Smooth muscle cell (in vitro differentiated cells): ENCODE results near the gene GNG4. TPM values are rescaled to one million over a fixed set of nuclear protein-coding genes. Genes with fewer than 3 reads are reported as not detected.

ENCODE experiments used
- DNase-seq: peaks from one replicate; lab custom pipeline; 2025; ENCODE audit not compliant: unreplicated experiment; lab: John Stamatoyannopoulos, UW
- H2AFZ ChIP-seq: fragments of 200-600 bp; sonication (generic); 2 replicates; pipeline ENCODE4 v1.6.0; 2016; ENCODE audit warnings: antibody characterized with exemption, low read depth, mild to moderate bottlenecking
- H3F3A ChIP-seq: fragments of 200-600 bp; sonication (generic); 2 replicates; pipeline ENCODE4 v1.6.0; 2017; ENCODE audit warnings: antibody characterized with exemption, low read depth
- H3K27ac ChIP-seq: fragments of 200-600 bp; sonication (generic); 2 replicates; pipeline ENCODE4 v1.5.1; 2016; ENCODE audit warnings: low read depth, mild to moderate bottlenecking
- H3K27me3 ChIP-seq: fragments of 200-600 bp; sonication (generic); 2 replicates; pipeline ENCODE4 v1.6.1; 2016; ENCODE audit warnings: low read depth, mild to moderate bottlenecking
- H3K36me3 ChIP-seq: fragments of 200-600 bp; sonication (generic); 2 replicates; pipeline ENCODE4 v1.5.1; 2016; ENCODE audit warnings: low read depth
- H3K4me1 ChIP-seq: fragments of 200-600 bp; sonication (generic); 2 replicates; pipeline ENCODE4 v1.5.1; 2016; ENCODE audit warnings: low read depth
- H3K4me2 ChIP-seq: fragments of 200-600 bp; sonication (generic); 2 replicates; pipeline ENCODE4 v1.6.0; 2016; ENCODE audit warnings: mild to moderate bottlenecking
- H3K4me3 ChIP-seq: fragments of 200-600 bp; sonication (generic); 2 replicates; pipeline ENCODE4 v1.5.1; 2016; ENCODE audit warnings: mild to moderate bottlenecking
- H3K79me2 ChIP-seq: fragments of 200-600 bp; sonication (generic); 2 replicates; pipeline ENCODE4 v1.6.0; 2016; ENCODE audit warnings: low read depth, mild to moderate bottlenecking
- H3K9ac ChIP-seq: fragments of 200-600 bp; sonication (generic); 2 replicates; pipeline ENCODE4 v1.6.0; 2016; ENCODE audit warnings: low read depth
- H3K9me3 ChIP-seq: fragments of 200-600 bp; sonication (generic); replicated peaks from 2 replicates; pipeline ENCODE4 v1.5.1; 2016; ENCODE audit warnings: low read depth
- H4K20me1 ChIP-seq: fragments of 200-600 bp; sonication (generic); 2 replicates; pipeline ENCODE4 v1.6.0; 2016; ENCODE audit warnings: low read depth
- CTCF ChIP-seq: fragments of 200-600 bp; sonication (generic); IDR thresholded peaks from 2 replicates; pipeline ENCODE4 v1.5.1; 2017; ENCODE audit warnings: borderline replicate concordance, mild to moderate bottlenecking, antibody characterized with exemption; ENCODE audit not compliant: insufficient read depth, poor library complexity, severe bottlenecking
- WGBS: methylation state at CpG from one replicate; pipeline ENCODE4 v1.1.7; 2016; ENCODE audit warnings: low lambda C conversion rate; 5-methylcytosine and 5-hydroxymethylcytosine counted together
- polyA plus RNA-seq: library from polyadenylated mRNA; unstranded; fragments of >200 nt; fragmentation: Nextera tagmentation; extraction: Ambion mirVana; gene quantifications from 2 replicates; pipeline ENCODE4 v1.2.1, GENCODE V29; 2016
- total RNA-seq: library from RNA; depleted of rRNA; stranded (reverse); fragments of >200 nt; gene quantifications from 2 replicates; pipeline ENCODE4 v1.2.3, GENCODE V29; 2014

GNG4 gene
- total and polyA plus RNA-seq, 2 experiments from 2014 or later: 2.7 to 3.1 TPM

GRCh38 chr1:235584973-235585372, 64.6 kb downstream of the GNG4 start:
- Histone ChIP-seq H3K27me3 (no peaks in the 10 kb centered on the region), H2AFZ (no peak overlapping the region), H3K79me2 (no peaks in the 10 kb centered on the region), H3K4me2 (no peak overlapping the region), H3K27ac (no peak overlapping the region), H3K9ac (no peak overlapping the region), H3F3A (peaks cover 3% of the 10 kb centered on the region), H3K4me1 (no peaks in the 10 kb centered on the region), H3K9me3 (no peaks in the 10 kb centered on the region), H3K36me3 (no peaks in the 10 kb centered on the region), H4K20me1 (no peaks in the 10 kb centered on the region), H3K4me3 (no peak overlapping the region)
- no peak for DNase-seq
- no peak for TF ChIP-seq CTCF
- 90% methylated on average over 2 of the region's 2 CpGs for WGBS

- peaks cover under 1% of the 10 kb centered on the region for H3F3A ChIP-seq
- no peaks in the 10 kb centered on the region for H3K27me3 ChIP-seq
- H3K4me1 ChIP-seq: no peaks in the 10 kb centered on the region
- DNase-seq: no peak
- H3K9ac ChIP-seq: no peak overlapping the region
- H2AFZ ChIP-seq: no peak overlapping the region
- no peak overlapping the region for H3K27ac ChIP-seq
- H3K36me3 ChIP-seq: no peaks in the 10 kb centered on the region
- no peak overlapping the region for H3K4me3 ChIP-seq
- WGBS: 71% methylated on average over 4 of the region's 4 CpGs
- no peaks in the 10 kb centered on the region for H3K79me2 ChIP-seq
- no peaks in the 10 kb centered on the region for H3K9me3 ChIP-seq
- no peak for TF ChIP-seq CTCF
- no peak overlapping the region for H3K4me2 ChIP-seq
- H4K20me1 ChIP-seq: no peaks in the 10 kb centered on the region
Measured at GRCh38 chr1:235583511-235584001, 66.0 kb downstream of the GNG4 start.

GRCh38 chr1:235582130-235582529, 67.5 kb downstream of the GNG4 start:
- Histone ChIP-seq H3K4me1 (no peaks in the 10 kb centered on the region), H3F3A (no peaks in the 10 kb centered on the region), H3K36me3 (no peaks in the 10 kb centered on the region), H3K79me2 (no peaks in the 10 kb centered on the region), H3K9me3 (no peaks in the 10 kb centered on the region), H3K4me3 (no peak overlapping the region), H3K27me3 (no peaks in the 10 kb centered on the region), H2AFZ (no peak overlapping the region), H3K27ac (no peak overlapping the region), H3K4me2 (no peak overlapping the region), H4K20me1 (no peaks in the 10 kb centered on the region), H3K9ac (no peak overlapping the region)
- DNase-seq: no peak
- WGBS: 94% methylated on average over 10 of the region's 10 CpGs
- TF ChIP-seq CTCF: no peak

DNA sequence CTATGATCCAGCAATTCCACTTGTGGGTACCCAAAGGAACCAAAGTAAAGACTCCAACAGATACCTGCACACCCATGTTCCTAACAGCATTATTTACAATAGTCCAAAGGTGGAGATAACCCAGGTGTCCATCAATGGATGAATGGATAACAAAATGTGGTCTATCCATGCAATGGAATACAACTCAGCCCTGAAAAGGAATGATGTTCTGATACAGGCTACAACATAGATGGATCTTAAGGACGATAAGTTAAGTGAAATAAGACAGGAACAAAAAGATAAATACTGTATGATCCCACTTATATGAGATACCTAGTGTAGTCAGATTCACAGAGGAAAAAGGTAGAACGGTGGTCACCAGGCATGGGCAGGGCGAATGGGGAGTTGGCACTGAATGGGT, 69.7 kb downstream of the GNG4 start:
- Histone ChIP-seq H3K36me3 (no peaks in the 10 kb centered on the region), H3K9me3 (no peaks in the 10 kb centered on the region), H3K79me2 (no peaks in the 10 kb centered on the region), H3K9ac (no peak overlapping the region), H3K4me1 (no peaks in the 10 kb centered on the region), H4K20me1 (no peaks in the 10 kb centered on the region), H3K4me2 (no peak overlapping the region), H3F3A (no peaks in the 10 kb centered on the region), H3K27ac (no peak overlapping the region), H2AFZ (no peak overlapping the region), H3K4me3 (no peak overlapping the region), H3K27me3 (no peaks in the 10 kb centered on the region)
- no peak for DNase-seq
- TF ChIP-seq CTCF: no peak
- WGBS: 98% methylated on average over 3 of the region's 3 CpGs
